Mesothelial cell of epicardium (in vitro differentiated cells): Measurements from ENCODE around the gene EIF3F. TPM values are rescaled to one million over a fixed set of nuclear protein-coding genes. Genes with fewer than 3 reads are reported as not detected.

Experiments used
- DNase-seq, 2 experiments: peaks; one replicate each; pipeline ENCODE4 v3.0.0; 2021; ENCODE audit warnings: low spot score in 2 of 2; ENCODE audit not compliant: unreplicated experiment in 2 of 2
- H3K27ac Mint-ChIP-seq: 2 replicates; pipeline ENCODE4 v1.8.0; 2021; ENCODE audit warnings: mixed read lengths
- H3K27me3 Mint-ChIP-seq: 2 replicates; pipeline ENCODE4 v1.8.0; 2021; ENCODE audit warnings: low read depth, mixed read lengths
- H3K36me3 Mint-ChIP-seq: 2 replicates; pipeline ENCODE4 v1.8.0; 2021; ENCODE audit warnings: mixed read lengths
- H3K4me1 Mint-ChIP-seq: 2 replicates; pipeline ENCODE4 v1.8.0; 2021; ENCODE audit warnings: mixed read lengths
- H3K4me3 Mint-ChIP-seq: 2 replicates; pipeline ENCODE4 v1.8.0; 2021; ENCODE audit warnings: mild to moderate bottlenecking, moderate library complexity, mixed read lengths
- H3K9me3 Mint-ChIP-seq: 2 replicates; pipeline ENCODE4 v1.8.0; 2021; ENCODE audit warnings: mixed read lengths
- CTCF ChIP-seq: fragments of 200-600 bp; sonication (generic); IDR thresholded peaks from one replicate; pipeline ENCODE4 v1.5.0; 2021; ENCODE audit warnings: antibody characterized with exemption; ENCODE audit not compliant: unreplicated experiment
- total RNA-seq: library from RNA; stranded (reverse); gene quantifications from 3 replicates; pipeline ENCODE4 v1.2.1, GENCODE V29; 2021

EIF3F gene
- total RNA-seq, 1 donor from 2014 or later = 357 TPM

GRCh38 chr11:8005556-8005955, 18.4 kb downstream of the EIF3F start:
- no peak for DNase-seq
- Mint-ChIP-seq H3K27ac (no peak overlapping the region), H3K9me3 (no peaks in the 10 kb centered on the region), H3K4me3 (no peak overlapping the region), H3K27me3 (peaks cover 7% of the 10 kb centered on the region), H3K36me3 (no peaks in the 10 kb centered on the region), H3K4me1 (no peaks in the 10 kb centered on the region)
- TF ChIP-seq CTCF = no peak

GRCh38 chr11:8006349-8006977, 19.3 kb downstream of the EIF3F start:
- H3K36me3 Mint-ChIP-seq = no peaks in the 10 kb centered on the region

GRCh38 chr11:8008212-8008611, 21.1 kb downstream of the EIF3F start:
- H3K27me3 Mint-ChIP-seq = peaks cover 23% of the 10 kb centered on the region
- TF ChIP-seq CTCF = no peak
- H3K4me3 Mint-ChIP-seq = no peak overlapping the region
- no peak for DNase-seq
- no peak overlapping the region for H3K27ac Mint-ChIP-seq
- no peaks in the 10 kb centered on the region for H3K36me3 Mint-ChIP-seq
- no peaks in the 10 kb centered on the region for H3K9me3 Mint-ChIP-seq
- no peaks in the 10 kb centered on the region for H3K4me1 Mint-ChIP-seq

More at GRCh38 chr11:8006349-8006977, 19.3 kb downstream of the EIF3F start:
- Mint-ChIP-seq H3K9me3 (no peaks in the 10 kb centered on the region), H3K27ac (no peak overlapping the region), H3K27me3 (peaks cover 14% of the 10 kb centered on the region), H3K4me1 (no peaks in the 10 kb centered on the region), H3K4me3 (no peak overlapping the region)
- peak; percentile 59 for TF ChIP-seq CTCF
- DNase-seq = peak in 1 of 2 experiments; percentile 58

- Mint-ChIP-seq H3K4me1 (no peaks in the 10 kb centered on the region), H3K27me3 (peaks cover 35% of the 10 kb centered on the region), H3K36me3 (no peaks in the 10 kb centered on the region), H3K9me3 (no peaks in the 10 kb centered on the region), H3K27ac (no peak overlapping the region), H3K4me3 (no peak overlapping the region)
- no peak for DNase-seq
- TF ChIP-seq CTCF = no peak
These were observed 22.7 kb downstream of the EIF3F start for GRCh38 chr11:8009856-8010255.

- DNase-seq = no peak
- no peak overlapping the region for H3K27ac Mint-ChIP-seq
- no peaks in the 10 kb centered on the region for H3K4me1 Mint-ChIP-seq
- no peaks in the 10 kb centered on the region for H3K9me3 Mint-ChIP-seq
- no peak for TF ChIP-seq CTCF
- no peak overlapping the region for H3K4me3 Mint-ChIP-seq
- H3K27me3 Mint-ChIP-seq = peaks cover 47% of the 10 kb centered on the region
- no peaks in the 10 kb centered on the region for H3K36me3 Mint-ChIP-seq
These were observed 24.2 kb downstream of the EIF3F start for GRCh38 chr11:8011371-8011770.

GRCh38 chr11:8011981-8012444, 24.9 kb downstream of the EIF3F start:
- Mint-ChIP-seq H3K36me3 (no peaks in the 10 kb centered on the region), H3K27me3 (peaks cover 53% of the 10 kb centered on the region), H3K9me3 (no peaks in the 10 kb centered on the region), H3K27ac (no peak overlapping the region), H3K4me3 (no peak overlapping the region), H3K4me1 (no peaks in the 10 kb centered on the region)
- TF ChIP-seq CTCF = no peak
- no peak for DNase-seq
